ENCODE measurements around the gene AAK1. TPM values are rescaled to one million over a fixed set of nuclear protein-coding genes. Genes with fewer than 3 reads are reported as not detected.

AAK1 gene
- total RNA-seq (10 to 100 TPM; 71.3 to 95.6 TPM), polyA plus RNA-seq (10 to 100 TPM in 1 of 2 donors, 1 to 10 TPM in 1; 6.9 to 30.8 TPM)
- long read RNA-seq, donor 1, partial matches to known transcripts = 0 of 36 reads
- long read RNA-seq, donor 1, other reads (novel, unspliced or antisense) = 32 of 36 reads
- long read RNA-seq, donor 2, transcript AAK1-208 (2 exons, 453 nt) = major isoform, 8 of 34 reads
- long read RNA-seq, donor 2, partial matches to known transcripts = 1 of 34 reads
- long read RNA-seq, donor 2, other reads (novel, unspliced or antisense) = 24 of 34 reads

- no peaks in the 10 kb centered on the region for H3K36me3 ChIP-seq (ENCODE audit: control insufficient read depth in 1 of 2, insufficient read depth in 2 of 2, low read length in 1 of 2)
- WGBS, 2 donors = 0% methylated on average over 59 to 81 of the region's 81 CpGs
- H3K4me1 ChIP-seq (ENCODE audit: control insufficient read depth in 1 of 2, insufficient read depth in 2 of 2, low read length in 2 of 2) = peaks cover 0 to 8% of the 10 kb centered on the region in 2 donors
- peak within 1 kb of the TSS; percentile 83 to 90 for H3K27ac ChIP-seq (ENCODE audit: low read depth in 1 of 2, low read length in 2 of 2)
- intact Hi-C loops (cut with DNase I) = loop anchor here (5.0 to 10.0 kb wide), 3 partner anchors 51 to 79 kb away; no protein-coding TSS in a partner anchor
- no peaks in the 10 kb centered on the region for H3K27me3 ChIP-seq (ENCODE audit: control insufficient read depth in 1 of 2, insufficient read depth in 2 of 2, low read length in 1 of 2)
- DNase-seq (peak; percentile 94 to 97), ATAC-seq (ENCODE audit: low FRiP score) (peak; percentile 95)
- no peaks in the 10 kb centered on the region for H3K9me3 ChIP-seq (ENCODE audit: control insufficient read depth, low read length)
- H3K4me3 ChIP-seq (ENCODE audit: low read length in 2 of 2) = peak within 1 kb of the TSS; percentile 88 to 95
Measured at GRCh38 chr2:69643602-69644505, at the start of gene AAK1. AAK1 (minus strand) TSS chr2:69643739; CDS start chr2:69643040, 699 bp downstream.

GRCh38 chr2:69692424-69692823 is 48.9 kb upstream of the AAK1 start:
- Histone ChIP-seq H3K4me1 (ENCODE audit: control insufficient read depth in 1 of 2, insufficient read depth in 2 of 2, low read length in 2 of 2) (peaks cover 0 to 2% of the 10 kb centered on the region in 2 donors), H3K27ac (ENCODE audit: low read depth in 1 of 2, low read length in 2 of 2) (no peak overlapping the region), H3K9me3 (ENCODE audit: control insufficient read depth, low read length) (no peaks in the 10 kb centered on the region), H3K36me3 (ENCODE audit: control insufficient read depth in 1 of 2, insufficient read depth in 2 of 2, low read length in 1 of 2) (no peaks in the 10 kb centered on the region), H3K4me3 (ENCODE audit: low read length in 2 of 2) (no peak overlapping the region), H3K27me3 (ENCODE audit: control insufficient read depth in 1 of 2, insufficient read depth in 2 of 2, low read length in 1 of 2) (no peaks in the 10 kb centered on the region)
- ATAC-seq (ENCODE audit: low FRiP score) (no peak), DNase-seq (no peak)
- intact Hi-C loops (cut with DNase I) = loop anchor here in 1 of 2 donors (10.0 kb wide), 1 partner anchor 48 kb away; the partner anchor contains the start of gene AAK1
- WGBS, 2 donors = 98 to 99% methylated on average over 2 of the region's 2 CpGs

- intact Hi-C loops (cut with DNase I) = loop anchor here in 1 of 2 donors (10.0 kb wide), 1 partner anchor 45 kb away; the partner anchor contains the start of gene AAK1
Measured at GRCh38 chr2:69689969-69690368, 46.4 kb upstream of the AAK1 start.

GRCh38 chr2:69689466-69689865 is 45.9 kb upstream of the AAK1 start:
- Histone ChIP-seq H3K27ac (ENCODE audit: low read depth in 1 of 2, low read length in 2 of 2) (no peak overlapping the region), H3K9me3 (ENCODE audit: control insufficient read depth, low read length) (no peaks in the 10 kb centered on the region), H3K4me3 (ENCODE audit: low read length in 2 of 2) (no peak overlapping the region), H3K4me1 (ENCODE audit: control insufficient read depth in 1 of 2, insufficient read depth in 2 of 2, low read length in 2 of 2) (no peaks in the 10 kb centered on the region), H3K36me3 (ENCODE audit: control insufficient read depth in 1 of 2, insufficient read depth in 2 of 2, low read length in 1 of 2) (no peaks in the 10 kb centered on the region), H3K27me3 (ENCODE audit: control insufficient read depth in 1 of 2, insufficient read depth in 2 of 2, low read length in 1 of 2) (no peaks in the 10 kb centered on the region)
- ATAC-seq (ENCODE audit: low FRiP score) (no peak), DNase-seq (no peak)
- intact Hi-C loops (cut with DNase I) = no loop called here
- WGBS, 2 donors = 90 to 95% methylated on average over 3 of the region's 3 CpGs

More at GRCh38 chr2:69689969-69690368, 46.4 kb upstream of the AAK1 start:
- Histone ChIP-seq H3K27me3 (ENCODE audit: control insufficient read depth in 1 of 2, insufficient read depth in 2 of 2, low read length in 1 of 2) (no peaks in the 10 kb centered on the region), H3K9me3 (ENCODE audit: control insufficient read depth, low read length) (no peaks in the 10 kb centered on the region), H3K36me3 (ENCODE audit: control insufficient read depth in 1 of 2, insufficient read depth in 2 of 2, low read length in 1 of 2) (no peaks in the 10 kb centered on the region), H3K4me1 (ENCODE audit: control insufficient read depth in 1 of 2, insufficient read depth in 2 of 2, low read length in 2 of 2) (no peaks in the 10 kb centered on the region), H3K4me3 (ENCODE audit: low read length in 2 of 2) (no peak overlapping the region), H3K27ac (ENCODE audit: low read depth in 1 of 2, low read length in 2 of 2) (no peak overlapping the region)
- ATAC-seq (ENCODE audit: low FRiP score) = no peak
- DNase-seq = no peak
- WGBS, 2 donors = 96 to 98% methylated on average over 2 of the region's 2 CpGs

- no peaks in the 10 kb centered on the region for H3K9me3 ChIP-seq (ENCODE audit: control insufficient read depth, low read length)
- H3K27ac ChIP-seq (ENCODE audit: low read depth in 1 of 2, low read length in 2 of 2) = no peak overlapping the region
- DNase-seq (no peak), ATAC-seq (ENCODE audit: low FRiP score) (no peak)
- peaks cover 0 to 3% of the 10 kb centered on the region in 2 donors for H3K4me1 ChIP-seq (ENCODE audit: control insufficient read depth in 1 of 2, insufficient read depth in 2 of 2, low read length in 2 of 2)
- no peaks in the 10 kb centered on the region for H3K27me3 ChIP-seq (ENCODE audit: control insufficient read depth in 1 of 2, insufficient read depth in 2 of 2, low read length in 1 of 2)
- no peak overlapping the region for H3K4me3 ChIP-seq (ENCODE audit: low read length in 2 of 2)
- H3K36me3 ChIP-seq (ENCODE audit: control insufficient read depth in 1 of 2, insufficient read depth in 2 of 2, low read length in 1 of 2) = no peaks in the 10 kb centered on the region
- 79 to 84% methylated on average over 7 of the region's 7 CpGs for WGBS, 2 donors
- intact Hi-C loops (cut with DNase I) = no loop called here
Measured at GRCh38 chr2:69687971-69688611, 44.6 kb upstream of the AAK1 start.

GRCh38 chr2:69686813-69687212 is 43.3 kb upstream of the AAK1 start:
- Histone ChIP-seq H3K27me3 (ENCODE audit: control insufficient read depth in 1 of 2, insufficient read depth in 2 of 2, low read length in 1 of 2) (no peaks in the 10 kb centered on the region), H3K27ac (ENCODE audit: low read depth in 1 of 2, low read length in 2 of 2) (no peak overlapping the region), H3K4me1 (ENCODE audit: control insufficient read depth in 1 of 2, insufficient read depth in 2 of 2, low read length in 2 of 2) (peaks cover 0 to 3% of the 10 kb centered on the region in 2 donors), H3K36me3 (ENCODE audit: control insufficient read depth in 1 of 2, insufficient read depth in 2 of 2, low read length in 1 of 2) (no peaks in the 10 kb centered on the region), H3K4me3 (ENCODE audit: low read length in 2 of 2) (no peak overlapping the region), H3K9me3 (ENCODE audit: control insufficient read depth, low read length) (no peaks in the 10 kb centered on the region)
- intact Hi-C loops (cut with DNase I) = no loop called here
- ATAC-seq (ENCODE audit: low FRiP score) (no peak), DNase-seq (no peak)
- 81 to 83% methylated on average over 5 of the region's 5 CpGs for WGBS, 2 donors

- 59 to 66% methylated on average over 5 of the region's 5 CpGs for WGBS, 2 donors
- Histone ChIP-seq H3K27me3 (ENCODE audit: control insufficient read depth in 1 of 2, insufficient read depth in 2 of 2, low read length in 1 of 2) (no peaks in the 10 kb centered on the region), H3K9me3 (ENCODE audit: control insufficient read depth, low read length) (no peaks in the 10 kb centered on the region), H3K4me1 (ENCODE audit: control insufficient read depth in 1 of 2, insufficient read depth in 2 of 2, low read length in 2 of 2) (peaks cover 0 to 3% of the 10 kb centered on the region in 2 donors), H3K27ac (ENCODE audit: low read depth in 1 of 2, low read length in 2 of 2) (no peak overlapping the region), H3K4me3 (ENCODE audit: low read length in 2 of 2) (no peak overlapping the region), H3K36me3 (ENCODE audit: control insufficient read depth in 1 of 2, insufficient read depth in 2 of 2, low read length in 1 of 2) (no peaks in the 10 kb centered on the region)
- DNase-seq (no peak), ATAC-seq (ENCODE audit: low FRiP score) (no peak)
- intact Hi-C loops (cut with DNase I) = no loop called here
Measured at GRCh38 chr2:69685321-69686048, 41.9 kb upstream of the AAK1 start.
